Activated CD4-positive, CD25-positive, alpha-beta regulatory T cell treated with anti-CD3 and anti-CD28 coated beads, Interleukin-2, amount 50 U/mL, for 24 hours (primary cell): ENCODE data around the gene NAALADL1.
A peak's percentile ranks its signal among the peaks of the same experiment; 100 is the strongest.
"Not testable (repeated sequence)": the region's sequence is repeated elsewhere in the genome, so short reads cannot be mapped to it uniquely, and the experiment has no call there.

Experiments
- ATAC-seq, 2 donors: fragments of 150-1000 bp; cut with Tn5 transposase; one replicate each; pipeline ENCODE4 v1.10.0; 2021; ENCODE audit warnings: mild to moderate bottlenecking in 1 of 2, moderate library complexity in 1 of 2

The NAALADL1 gene

GRCh38 chr11:65013130-65013887, 45.0 kb downstream of the NAALADL1 start:
- peak; percentile 86 to 87 for ATAC-seq

- no peak for ATAC-seq
Observed at GRCh38 chr11:65008873-65009272, 49.5 kb downstream of the NAALADL1 start.

- ATAC-seq, result no peak
Observed at GRCh38 chr11:65008016-65008415, 50.3 kb downstream of the NAALADL1 start.

GRCh38 chr11:65003968-65004367, 54.4 kb downstream of the NAALADL1 start:
- not testable (repeated sequence) for ATAC-seq

- ATAC-seq, result no peak
Observed at GRCh38 chr11:65003282-65003681, 55.1 kb downstream of the NAALADL1 start.

- no peak for ATAC-seq
Observed at GRCh38 chr11:65002706-65003105, 55.6 kb downstream of the NAALADL1 start.

GRCh38 chr11:64999478-64999877, 58.9 kb downstream of the NAALADL1 start:
- ATAC-seq, result no peak

- peak in 1 of 2 donors; percentile 28 for ATAC-seq
Observed at GRCh38 chr11:64998690-64999431, 59.5 kb downstream of the NAALADL1 start.

- ATAC-seq, result no peak
Observed at GRCh38 chr11:64998141-64998540, 60.2 kb downstream of the NAALADL1 start.

GRCh38 chr11:64996710-64997380, 61.5 kb downstream of the NAALADL1 start, which contains the start of gene BATF2:
BATF2 (minus strand) TSS chr11:64996971; CDS start chr11:64996914, 57 bp downstream.
- ATAC-seq, result peak in 1 of 2 donors; percentile 20

GRCh38 chr11:64996327-64996709, 62.0 kb downstream of the NAALADL1 start:
- no peak for ATAC-seq
